Activated CD4-positive, alpha-beta T cell treated with anti-CD3 and anti-CD28 coated beads, Interleukin-2, amount 50 U/mL, for 4 hours (primary cell): ENCODE data around the gene ZNF830.
"Not testable (repeated sequence)": the region's sequence is repeated elsewhere in the genome, so short reads cannot be mapped to it uniquely, and the experiment has no call there.

Experiments used
- DNase-seq, 2 experiments: peaks; one replicate each; pipeline ENCODE4 v3.0.0-alpha.2; 2020

Gene ZNF830

DNA sequence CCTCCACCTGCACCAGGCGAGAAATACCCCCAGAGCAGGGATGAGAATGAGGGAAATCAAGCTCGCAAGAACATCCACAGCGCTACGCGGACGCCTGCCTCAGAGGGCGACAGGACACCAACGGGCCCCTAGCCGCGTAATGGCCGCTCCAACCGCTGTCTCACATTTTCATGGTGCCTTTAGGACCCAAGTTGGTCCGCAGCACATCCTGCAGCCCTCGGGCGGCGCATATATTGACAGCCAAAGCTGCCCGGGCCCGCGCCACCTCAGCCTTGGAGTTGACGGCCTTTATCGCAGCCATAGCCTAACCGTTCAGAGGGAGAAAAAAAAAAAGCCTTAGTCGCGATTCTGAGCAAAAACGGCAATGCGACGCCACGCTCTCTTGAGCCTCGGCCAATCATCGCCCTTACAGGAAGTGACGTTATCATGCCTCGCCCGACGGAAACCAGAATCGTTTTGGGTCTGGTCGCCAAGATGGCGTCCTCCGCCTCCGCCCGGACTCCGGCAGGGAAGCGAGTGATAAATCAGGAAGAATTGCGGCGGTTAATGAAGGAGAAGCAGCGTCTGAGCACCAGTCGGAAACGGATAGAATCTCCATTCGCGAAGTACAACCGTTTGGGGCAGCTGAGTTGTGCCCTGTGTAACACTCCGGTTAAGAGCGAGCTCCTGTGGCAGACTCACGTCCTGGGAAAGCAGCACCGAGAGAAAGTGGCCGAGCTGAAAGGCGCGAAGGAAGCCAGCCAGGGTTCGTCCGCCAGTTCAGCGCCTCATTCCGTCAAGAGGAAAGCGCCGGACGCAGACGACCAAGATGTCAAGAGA lies at the start of gene ZNF830, which contains the start of gene CCT6B:
Gene ZNF830, plus strand, starts transcription at position 448 of the 819 bp plus-strand sequence. Its CDS starts 27 bp downstream, at position 475.
Gene CCT6B, minus strand, starts transcription at position 368 of the 819 bp plus-strand sequence. Its CDS starts 67 bp downstream, at position 301.
- DNase-seq = peak; percentile 87

- no peak for DNase-seq
These were observed 48.3 kb upstream of the ZNF830 start for GRCh38 chr17:34913001-34913400.

GRCh38 chr17:34916120-34916519 lies 45.2 kb upstream of the ZNF830 start:
- DNase-seq = no peak

- DNase-seq = no peak
These were observed 44.0 kb upstream of the ZNF830 start for GRCh38 chr17:34917381-34917780.

- no peak for DNase-seq
These were observed 40.7 kb upstream of the ZNF830 start for GRCh38 chr17:34920676-34921075.

- no peak for DNase-seq
These were observed 34.7 kb upstream of the ZNF830 start for GRCh38 chr17:34926661-34927060.

- DNase-seq = no peak
These were observed 31.1 kb upstream of the ZNF830 start for GRCh38 chr17:34930283-34930682.

DNA sequence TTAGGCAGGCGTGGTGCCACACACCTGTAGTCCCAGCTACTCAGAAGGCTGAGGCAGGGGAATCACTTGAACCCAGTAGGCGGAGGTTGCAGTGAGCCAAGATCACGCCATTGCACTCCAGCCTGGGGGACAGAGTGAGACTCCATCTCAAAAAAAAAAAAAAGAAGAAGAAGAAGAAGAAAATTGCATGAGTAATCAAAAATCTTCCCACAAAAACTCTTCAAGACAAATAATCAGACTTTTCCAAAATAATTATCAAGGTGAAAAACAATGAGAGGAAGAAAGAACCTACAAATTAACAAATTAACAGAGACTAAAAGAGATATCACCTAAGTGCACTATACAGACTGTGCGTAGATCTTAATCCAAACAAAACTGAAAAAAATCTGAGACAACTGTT lies 10.6 kb upstream of the ZNF830 start:
- not testable (repeated sequence) for DNase-seq

DNA sequence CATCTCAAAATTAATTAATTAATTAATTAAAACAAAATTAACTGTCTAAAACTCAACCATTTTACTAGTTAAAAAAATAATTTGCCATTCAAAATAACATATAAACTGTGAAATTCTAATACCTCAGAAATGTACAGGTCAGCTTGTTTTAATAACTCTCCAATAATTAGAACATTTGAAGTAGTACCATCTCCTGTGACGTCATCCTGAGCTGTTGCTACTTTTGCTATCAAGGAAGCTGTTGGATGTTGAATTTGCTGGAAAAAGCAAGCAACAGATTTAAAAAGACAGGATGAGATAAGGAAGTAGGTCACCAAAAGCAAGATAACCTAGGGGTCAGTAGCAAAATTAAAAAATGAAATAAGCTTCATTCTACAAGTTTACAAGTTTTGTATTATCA lies 2.9 kb upstream of the ZNF830 start:
- no peak for DNase-seq

DNA sequence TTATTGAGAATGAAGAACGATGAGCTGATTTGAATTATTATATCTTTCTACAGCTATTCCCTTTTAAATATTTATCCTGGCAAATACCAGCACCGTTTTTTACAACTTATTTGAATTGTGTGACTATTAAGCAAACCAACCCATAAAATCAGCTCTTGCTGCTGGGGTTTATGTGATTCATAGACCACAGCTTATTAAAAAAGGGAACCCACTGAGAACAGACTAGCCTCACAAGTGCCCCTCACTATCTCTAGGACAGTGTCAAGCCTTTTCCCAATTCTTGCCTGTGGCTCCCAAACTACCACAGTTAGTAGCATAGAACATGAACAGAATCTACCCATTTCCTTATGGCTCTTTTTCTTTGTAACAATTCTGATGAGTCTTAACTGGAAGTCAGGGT lies 12.8 kb downstream of the ZNF830 start:
- no peak for DNase-seq

DNA sequence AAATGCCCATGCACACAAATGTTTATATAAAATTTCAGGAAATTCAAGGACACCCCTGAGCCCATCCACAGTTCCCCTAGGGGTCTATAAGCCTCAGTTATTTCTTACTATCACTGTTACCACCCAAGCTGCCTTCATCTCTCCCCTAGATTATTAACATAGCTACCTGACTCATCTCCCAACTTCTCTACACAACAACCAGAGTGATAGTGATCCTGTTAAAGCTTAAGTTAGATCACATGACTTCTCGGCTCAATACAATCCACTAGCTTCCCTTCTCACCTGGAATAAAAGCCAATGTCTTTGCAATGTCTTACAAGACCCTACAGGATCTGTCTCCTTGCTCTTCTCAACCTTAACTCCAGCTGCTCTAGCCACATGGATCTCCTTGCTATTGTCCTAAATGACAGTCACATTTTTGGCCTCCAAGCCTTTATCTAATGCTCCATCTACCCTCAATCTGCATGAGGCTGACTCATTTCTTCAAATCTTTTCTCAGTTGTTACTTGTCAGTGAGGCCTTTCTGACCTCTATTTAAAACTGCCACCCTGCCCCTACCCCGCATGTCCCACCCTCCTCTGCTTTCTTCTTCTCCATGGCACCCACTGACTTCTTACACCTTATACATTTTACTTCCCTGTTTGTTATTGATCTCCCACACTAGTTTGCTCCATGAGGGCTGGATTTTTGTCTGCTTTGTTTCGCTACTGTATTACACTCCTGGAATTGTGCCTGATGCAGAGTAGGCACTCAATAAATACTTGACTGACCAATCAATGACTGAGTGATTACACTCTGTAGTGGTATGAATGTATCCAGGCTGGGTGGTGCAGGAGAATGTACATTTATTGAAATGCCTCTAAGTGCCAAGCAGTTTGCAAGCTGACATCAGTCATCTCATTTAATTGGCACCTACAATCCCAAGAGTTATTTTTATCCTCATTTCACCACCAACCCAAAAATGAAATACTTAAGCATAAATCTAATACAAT lies 13.8 kb downstream of the ZNF830 start:
- DNase-seq = no peak

- no peak for DNase-seq
These were observed 17.8 kb downstream of the ZNF830 start for GRCh38 chr17:34979153-34979552.

- no peak for DNase-seq
These were observed 18.5 kb downstream of the ZNF830 start for GRCh38 chr17:34979650-34980352.

- DNase-seq = peak; percentile 93
These were observed 19.0 kb downstream of the ZNF830 start, which contains the start of gene LIG3 for GRCh38 chr17:34980353-34980680. Gene LIG3, plus strand, starts transcription at chr17:34980512. Its CDS starts 2,494 bp downstream, at chr17:34983006.

DNA sequence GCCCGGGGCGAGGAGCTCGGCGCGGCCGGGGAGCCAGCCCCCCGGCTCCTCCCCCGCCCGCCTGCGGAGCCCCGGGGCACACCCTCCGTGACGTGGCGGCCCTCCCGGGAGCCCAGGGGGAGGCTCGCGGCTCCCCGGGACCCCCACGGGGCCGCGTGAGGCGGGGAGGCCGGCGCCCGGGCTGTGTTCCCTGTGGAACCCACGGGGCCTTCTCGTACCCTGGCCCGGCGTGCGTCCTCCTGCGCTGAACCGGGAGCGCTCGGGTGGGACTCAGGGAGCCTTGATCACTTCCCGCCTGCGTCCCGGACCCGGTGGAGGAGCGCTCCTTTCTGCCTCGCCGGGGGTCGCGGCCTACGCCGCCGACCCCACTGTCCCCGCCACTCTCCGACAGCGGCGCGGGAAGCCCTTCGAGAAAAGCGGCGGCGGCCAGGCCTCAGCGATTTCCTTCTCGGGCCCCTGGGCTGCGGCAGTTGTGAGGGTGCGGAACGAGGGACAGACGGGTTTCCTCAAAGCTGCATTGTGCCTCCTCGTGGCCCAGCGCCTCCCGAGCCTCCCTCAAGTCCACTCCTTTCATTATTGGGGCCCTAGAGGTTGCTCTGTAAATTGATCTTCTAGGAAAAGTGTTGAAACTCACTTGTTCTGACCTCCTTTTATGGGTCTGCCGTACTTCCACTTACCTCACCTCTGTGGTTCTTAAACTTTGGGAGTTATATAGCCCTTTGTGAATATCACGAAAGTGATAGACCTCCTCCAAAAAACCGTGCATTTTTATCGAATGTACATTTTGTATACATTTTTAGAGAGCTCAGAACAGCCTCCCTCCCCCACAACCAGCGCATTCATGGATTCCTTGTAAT lies 19.6 kb downstream of the ZNF830 start:
- peak; percentile 68 to 74 for DNase-seq

- no peak for DNase-seq
These were observed 20.4 kb downstream of the ZNF830 start for GRCh38 chr17:34981538-34982241.

DNA sequence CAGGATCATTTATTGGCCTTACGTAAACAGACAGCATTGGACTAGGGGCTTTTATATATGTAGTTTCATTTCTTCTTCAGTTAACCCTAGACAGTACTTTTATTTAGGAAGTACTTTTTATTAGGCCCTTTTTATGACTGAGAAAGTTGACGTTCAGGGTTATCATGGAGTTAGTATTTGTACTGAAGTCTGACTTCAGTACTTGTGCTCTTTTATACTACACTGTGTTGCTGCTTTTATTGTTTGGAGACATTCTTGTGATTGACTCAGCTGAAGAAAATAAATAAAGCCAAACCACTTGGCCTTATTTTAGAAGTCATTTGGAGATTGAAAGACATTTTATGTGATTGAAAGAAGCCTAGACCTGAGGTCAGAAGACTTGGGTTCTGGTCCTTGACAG lies 25.9 kb downstream of the ZNF830 start:
- no peak for DNase-seq

GRCh38 chr17:34988644-34989043 lies 27.3 kb downstream of the ZNF830 start:
- no peak for DNase-seq

DNA sequence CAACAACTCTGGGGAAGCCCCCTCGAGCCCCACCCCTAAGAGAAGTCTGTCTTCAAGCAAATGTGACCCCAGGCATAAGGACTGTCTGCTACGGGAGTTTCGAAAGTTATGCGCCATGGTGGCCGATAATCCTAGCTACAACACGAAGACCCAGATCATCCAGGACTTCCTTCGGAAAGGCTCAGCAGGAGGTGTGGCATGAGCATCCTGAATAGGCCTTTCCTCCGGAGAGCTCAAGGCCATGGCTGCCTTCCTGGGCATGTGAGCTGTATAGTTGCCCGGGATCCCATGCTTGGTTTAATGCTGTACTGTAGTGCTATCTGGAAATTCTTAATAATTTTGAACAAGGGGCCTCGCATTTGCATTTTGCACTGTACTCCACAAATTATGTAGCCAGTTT lies 28.1 kb downstream of the ZNF830 start:
- DNase-seq = no peak

GRCh38 chr17:34990921-34991365 lies 29.6 kb downstream of the ZNF830 start:
- DNase-seq = no peak

GRCh38 chr17:34991606-34992005 lies 30.3 kb downstream of the ZNF830 start:
- no peak for DNase-seq
